Activated CD4-positive, alpha-beta T cell treated with anti-CD3 and anti-CD28 coated beads, Interleukin-2, amount 10 ng/mL, durations not matched to agents 24 days and 14 days (primary cell): ENCODE data around the gene CYB5R3. TPM values are rescaled to one million over a fixed set of nuclear protein-coding genes. Genes with fewer than 3 reads are reported as not detected.

Experiments used
- DNase-seq: peaks from one replicate; pipeline ENCODE4 v3.0.0; 2022
- H3K27ac Mint-ChIP-seq: one replicate; pipeline ENCODE4 v1.8.0; 2022; ENCODE audit warnings: mild to moderate bottlenecking, mixed read lengths
- H3K27me3 Mint-ChIP-seq: one replicate; pipeline ENCODE4 v1.8.0; 2022; ENCODE audit warnings: mixed read lengths
- H3K36me3 Mint-ChIP-seq: one replicate; pipeline ENCODE4 v1.8.0; 2022; ENCODE audit warnings: low read depth, mild to moderate bottlenecking, mixed read lengths
- H3K4me1 Mint-ChIP-seq: one replicate; pipeline ENCODE4 v1.8.0; 2021; ENCODE audit warnings: mixed read lengths
- H3K4me3 Mint-ChIP-seq: one replicate; pipeline ENCODE4 v1.8.0; 2022; ENCODE audit warnings: mild to moderate bottlenecking, moderate library complexity, mixed read lengths
- H3K9me3 Mint-ChIP-seq: one replicate; pipeline ENCODE4 v1.8.0; 2021; ENCODE audit warnings: mixed read lengths
- intact Hi-C: fragments of 100-400 bp; cut with micrococcal nuclease; formaldehyde crosslinking; loops from one replicate; pipeline ENCODE4 v1.15.1; 2023
- total RNA-seq: library from RNA; stranded (reverse); gene quantifications from 2 replicates; pipeline ENCODE4 v1.2.3, GENCODE V29; 2022

The CYB5R3 gene
- total RNA-seq, 1 donor from 2014 or later, result 77.0 TPM

DNA sequence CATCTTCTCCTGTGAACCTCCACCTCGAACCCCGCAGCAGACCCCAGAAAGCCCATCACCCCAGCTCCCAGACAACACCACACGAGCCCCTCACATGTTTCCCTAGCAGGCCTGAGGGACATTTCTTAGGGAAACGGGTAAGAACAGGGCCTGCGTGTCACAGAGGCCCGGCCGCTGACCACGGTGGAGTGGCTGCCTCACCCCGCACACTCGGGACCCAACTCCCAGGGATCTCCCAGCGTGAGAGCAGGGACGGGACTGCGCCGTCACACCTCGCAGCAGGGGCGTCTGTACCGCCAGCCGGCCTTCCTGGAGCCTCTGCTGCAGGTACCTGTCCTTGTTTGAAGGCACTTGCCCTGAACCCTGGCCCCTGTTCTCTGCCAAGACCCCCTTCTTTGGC is 19.0 kb downstream of the CYB5R3 start:
- H3K27ac Mint-ChIP-seq, result no peak overlapping the region
- no peak overlapping the region for H3K4me3 Mint-ChIP-seq
- H3K9me3 Mint-ChIP-seq, result no peaks in the 10 kb centered on the region
- no peak for DNase-seq
- peaks cover 26% of the 10 kb centered on the region for H3K36me3 Mint-ChIP-seq
- H3K27me3 Mint-ChIP-seq, result no peaks in the 10 kb centered on the region
- no peaks in the 10 kb centered on the region for H3K4me1 Mint-ChIP-seq
- intact Hi-C loops, result no loop called here

DNA sequence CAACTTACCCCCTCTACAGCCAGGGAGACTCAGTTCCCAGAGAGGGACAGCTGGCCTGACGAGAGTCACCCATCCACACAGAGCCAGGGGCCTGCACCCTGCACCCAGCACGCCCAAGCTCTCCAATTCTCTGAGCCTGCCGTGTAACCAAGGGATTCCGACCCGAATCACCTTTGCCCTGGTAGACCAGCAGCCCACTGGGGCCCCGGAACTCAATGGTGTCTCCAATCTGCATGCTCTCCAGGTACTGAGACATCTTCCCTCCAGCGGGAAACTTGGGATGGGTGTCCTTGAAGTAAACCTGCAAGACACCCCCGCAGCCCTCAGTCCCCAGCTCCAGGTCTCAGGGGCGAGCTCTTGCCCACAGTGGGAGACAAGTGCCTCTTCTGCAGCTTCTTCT is 21.2 kb downstream of the CYB5R3 start:
- Mint-ChIP-seq H3K27ac (no peak overlapping the region), H3K36me3 (peaks cover 24% of the 10 kb centered on the region), H3K9me3 (no peaks in the 10 kb centered on the region), H3K4me1 (no peaks in the 10 kb centered on the region), H3K27me3 (no peaks in the 10 kb centered on the region), H3K4me3 (no peak overlapping the region)
- no peak for DNase-seq
- intact Hi-C loops, result no loop called here

DNA sequence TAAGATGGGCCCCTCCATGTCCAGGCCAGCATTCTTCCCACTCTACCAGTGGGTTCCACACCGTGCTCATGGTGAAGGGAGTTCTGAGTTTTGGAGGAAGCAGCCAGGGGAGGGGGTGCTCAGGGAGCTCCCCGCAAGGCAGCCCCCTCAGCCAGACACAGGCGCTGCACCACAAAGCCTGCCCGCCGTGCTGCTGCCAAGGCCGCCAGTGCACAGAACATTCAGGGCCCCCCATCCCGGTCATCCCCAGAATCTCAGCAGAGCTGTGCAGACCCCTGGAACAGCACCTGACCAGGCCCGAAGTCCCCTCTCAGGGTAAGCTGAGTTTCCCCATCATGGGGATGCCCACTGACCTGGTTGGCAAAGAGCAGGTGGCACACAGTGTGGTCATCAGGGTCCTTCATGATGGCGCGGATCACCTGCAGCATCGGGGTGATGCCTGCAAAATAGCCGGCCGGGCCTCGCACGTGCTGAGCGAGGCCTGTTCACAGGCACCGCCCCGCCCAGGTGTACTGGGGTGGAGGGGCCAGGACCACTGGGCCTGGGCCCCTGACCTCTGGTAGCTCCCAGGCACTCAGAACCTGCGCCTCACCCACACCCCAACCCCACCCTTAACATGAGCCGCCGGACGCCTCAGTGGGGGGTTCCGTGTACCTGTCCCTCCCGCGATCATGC is 22.1 kb downstream of the CYB5R3 start:
- intact Hi-C loops, result no loop called here
- H3K27ac Mint-ChIP-seq, result no peak overlapping the region
- no peaks in the 10 kb centered on the region for H3K4me1 Mint-ChIP-seq
- peaks cover 19% of the 10 kb centered on the region for H3K36me3 Mint-ChIP-seq
- DNase-seq, result no peak
- H3K9me3 Mint-ChIP-seq, result no peaks in the 10 kb centered on the region
- H3K4me3 Mint-ChIP-seq, result no peak overlapping the region
- no peaks in the 10 kb centered on the region for H3K27me3 Mint-ChIP-seq

DNA sequence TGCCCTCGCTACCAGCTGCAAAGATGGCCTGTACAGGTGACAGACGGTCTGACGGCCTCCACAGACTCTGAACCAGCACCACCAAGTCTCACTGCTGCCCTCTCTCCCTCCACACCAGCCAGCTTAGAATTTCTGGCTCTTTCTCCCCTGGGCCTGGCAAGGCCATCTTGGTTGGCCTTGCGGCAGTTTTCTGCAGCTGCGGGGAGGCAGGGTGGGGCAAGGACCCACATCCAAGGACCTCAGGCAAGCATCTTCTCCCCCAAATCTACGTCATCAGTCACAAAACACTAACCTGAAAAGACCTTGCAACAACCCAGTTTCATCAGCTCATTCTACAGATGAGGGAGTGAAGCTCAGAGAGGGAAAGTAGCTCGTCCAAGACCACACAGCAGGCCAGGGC is 22.8 kb downstream of the CYB5R3 start:
- Mint-ChIP-seq H3K27ac (no peak overlapping the region), H3K9me3 (no peaks in the 10 kb centered on the region), H3K4me1 (peaks cover 2% of the 10 kb centered on the region), H3K4me3 (no peak overlapping the region), H3K27me3 (no peaks in the 10 kb centered on the region), H3K36me3 (peaks cover 20% of the 10 kb centered on the region)
- intact Hi-C loops, result no loop called here
- DNase-seq, result no peak

DNA sequence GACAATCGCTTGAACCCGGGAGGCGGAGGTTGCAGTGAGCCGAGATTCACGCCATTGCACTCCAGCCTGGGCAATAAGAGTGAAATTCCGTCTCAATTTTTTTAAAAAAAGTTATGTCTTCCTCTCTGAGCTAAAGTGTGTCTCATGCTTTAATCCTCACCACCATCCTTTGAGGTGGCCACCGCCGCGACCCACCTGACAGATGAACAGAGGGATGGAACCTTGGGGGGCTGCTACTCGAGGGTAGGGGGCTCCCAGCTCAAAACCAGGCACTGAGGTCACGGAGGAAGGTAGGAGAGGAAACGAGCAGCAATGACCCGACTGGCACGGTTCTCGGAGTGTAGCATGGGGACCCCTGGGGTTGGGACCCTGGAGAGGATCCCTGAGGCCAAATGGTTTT is 23.8 kb downstream of the CYB5R3 start:
- peaks cover 4% of the 10 kb centered on the region for H3K4me1 Mint-ChIP-seq
- peaks cover 21% of the 10 kb centered on the region for H3K36me3 Mint-ChIP-seq
- no peak overlapping the region for H3K4me3 Mint-ChIP-seq
- H3K27me3 Mint-ChIP-seq, result no peaks in the 10 kb centered on the region
- no peak overlapping the region for H3K27ac Mint-ChIP-seq
- H3K9me3 Mint-ChIP-seq, result no peaks in the 10 kb centered on the region
- intact Hi-C loops, result no loop called here
- no peak for DNase-seq

DNA sequence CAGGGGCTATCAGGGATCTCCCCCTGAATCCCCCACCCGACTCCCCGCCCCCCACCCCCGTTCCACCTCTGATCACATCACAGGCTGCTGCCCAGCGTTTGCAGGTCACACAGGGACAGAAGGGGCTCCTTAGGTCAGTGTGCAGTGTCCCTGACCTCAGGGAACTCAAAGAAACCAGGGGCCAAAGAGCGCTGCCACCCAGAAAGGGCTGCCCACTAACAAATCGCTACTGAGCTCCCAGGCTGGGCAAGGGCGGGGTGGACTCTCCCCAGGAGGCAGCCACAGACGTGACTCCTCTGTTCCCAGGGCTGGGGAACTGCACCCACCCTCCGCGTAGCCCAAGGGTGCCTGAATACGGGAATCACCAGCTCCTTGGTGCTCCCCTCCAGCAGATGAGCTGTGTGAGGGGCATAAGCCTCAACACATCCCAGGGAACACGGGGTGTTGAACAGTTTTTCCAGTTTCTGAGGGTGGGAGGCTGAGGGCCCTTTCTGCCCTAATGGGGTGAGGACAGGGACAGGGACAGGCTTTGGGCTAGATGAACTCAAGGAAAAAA is 24.6 kb downstream of the CYB5R3 start:
- Mint-ChIP-seq H3K4me1 (peaks cover 4% of the 10 kb centered on the region), H3K4me3 (no peak overlapping the region), H3K9me3 (no peaks in the 10 kb centered on the region), H3K27me3 (no peaks in the 10 kb centered on the region), H3K36me3 (peaks cover 21% of the 10 kb centered on the region), H3K27ac (no peak overlapping the region)
- intact Hi-C loops, result no loop called here
- DNase-seq, result no peak

DNA sequence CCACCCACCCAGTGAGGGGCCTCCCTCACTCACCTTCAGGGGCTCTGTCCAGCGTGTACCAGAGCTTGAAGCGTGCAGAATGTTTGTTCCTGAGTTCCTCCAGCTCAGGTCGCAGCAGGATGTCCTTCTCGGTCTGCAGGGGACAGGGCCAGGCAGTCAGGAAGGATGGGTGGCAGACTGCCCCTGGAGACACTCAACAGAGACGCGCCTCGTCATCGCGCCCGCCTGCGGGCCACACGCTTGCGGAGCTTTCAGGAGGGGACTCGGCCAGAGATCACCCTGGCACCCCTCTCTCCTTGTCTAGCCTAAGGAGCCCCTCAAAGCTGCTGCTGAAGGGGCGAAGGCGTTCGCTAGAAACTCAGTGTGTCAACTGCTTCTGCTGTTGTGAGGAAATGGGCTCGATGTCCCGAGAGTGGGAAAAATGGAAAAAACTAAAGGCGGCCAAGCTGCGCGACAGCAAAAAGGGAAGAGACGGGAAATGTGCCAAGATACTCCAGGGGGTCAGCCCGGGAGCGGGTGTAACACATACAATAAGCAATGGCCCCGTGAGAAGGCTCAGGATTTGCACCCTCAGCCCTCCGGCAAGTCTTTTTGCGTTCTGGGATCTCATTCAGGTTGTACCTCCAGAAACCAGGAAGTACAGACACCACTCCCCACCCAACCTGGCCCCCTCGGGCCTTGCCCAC is 25.3 kb downstream of the CYB5R3 start:
- H3K36me3 Mint-ChIP-seq, result peaks cover 24% of the 10 kb centered on the region
- intact Hi-C loops, result no loop called here
- H3K4me1 Mint-ChIP-seq, result peaks cover 4% of the 10 kb centered on the region
- no peak overlapping the region for H3K27ac Mint-ChIP-seq
- no peaks in the 10 kb centered on the region for H3K9me3 Mint-ChIP-seq
- no peaks in the 10 kb centered on the region for H3K27me3 Mint-ChIP-seq
- no peak for DNase-seq
- H3K4me3 Mint-ChIP-seq, result no peak overlapping the region

DNA sequence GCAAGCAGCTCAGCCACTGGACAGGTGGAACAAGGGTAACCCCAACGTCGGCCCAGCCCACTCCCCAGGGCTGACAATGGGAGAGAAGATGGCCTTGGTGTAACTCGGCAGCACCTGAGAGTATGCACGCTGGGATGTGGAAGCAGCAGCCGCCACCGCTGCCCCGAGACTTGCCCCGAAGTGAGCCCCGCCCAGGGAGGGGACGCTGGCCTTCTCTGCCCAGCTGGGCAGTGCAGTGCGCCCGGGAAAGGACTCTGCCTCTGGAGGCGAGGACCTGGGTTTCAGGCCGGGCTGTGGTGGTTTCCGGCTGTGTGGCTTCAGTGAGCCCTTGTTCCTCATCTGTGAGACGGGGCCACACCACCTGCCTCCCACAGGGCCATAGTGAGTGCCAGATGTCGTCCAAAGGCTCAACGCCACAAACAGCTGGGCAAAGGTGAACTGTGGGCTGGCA is 25.9 kb downstream of the CYB5R3 start:
- no peak for DNase-seq
- Mint-ChIP-seq H3K9me3 (no peaks in the 10 kb centered on the region), H3K4me1 (peaks cover 4% of the 10 kb centered on the region), H3K4me3 (no peak overlapping the region), H3K27me3 (no peaks in the 10 kb centered on the region), H3K36me3 (peaks cover 20% of the 10 kb centered on the region), H3K27ac (no peak overlapping the region)
- intact Hi-C loops, result no loop called here

DNA sequence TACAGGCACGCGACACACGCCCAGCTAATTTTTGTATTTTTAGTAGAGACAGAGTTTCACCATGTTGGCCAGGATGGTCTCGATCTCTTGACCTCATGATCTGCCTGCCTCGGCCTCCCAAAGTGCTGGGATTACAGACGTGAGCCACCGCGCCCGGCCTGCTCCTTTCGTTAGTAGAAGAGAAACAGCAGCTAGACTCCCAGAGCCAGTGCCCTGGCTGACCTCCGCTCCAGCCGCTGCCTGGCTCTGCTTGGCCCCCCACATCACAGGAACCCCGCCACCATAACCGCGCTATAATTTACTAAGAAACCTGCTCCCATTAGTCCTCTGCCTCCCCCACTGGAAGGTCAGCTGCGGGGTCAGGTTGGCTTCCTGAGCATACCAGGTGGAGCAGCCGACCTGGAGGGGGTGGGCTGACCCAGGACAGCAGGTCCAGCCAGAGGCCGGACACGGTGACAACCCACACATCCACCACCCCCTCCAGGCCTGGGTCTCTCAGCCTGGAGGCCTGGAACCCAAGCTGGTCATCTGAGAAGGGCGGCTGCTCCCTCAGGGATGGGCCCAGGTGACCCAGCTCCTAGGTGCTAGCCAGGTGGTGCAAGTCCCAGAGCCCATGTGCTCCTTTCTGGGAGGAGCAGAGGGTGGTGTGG is 27.0 kb downstream of the CYB5R3 start:
- peaks cover 10% of the 10 kb centered on the region for H3K4me1 Mint-ChIP-seq
- H3K4me3 Mint-ChIP-seq, result no peak overlapping the region
- peaks cover 17% of the 10 kb centered on the region for H3K36me3 Mint-ChIP-seq
- intact Hi-C loops, result no loop called here
- no peaks in the 10 kb centered on the region for H3K27me3 Mint-ChIP-seq
- H3K27ac Mint-ChIP-seq, result no peak overlapping the region
- H3K9me3 Mint-ChIP-seq, result no peaks in the 10 kb centered on the region
- no peak for DNase-seq

DNA sequence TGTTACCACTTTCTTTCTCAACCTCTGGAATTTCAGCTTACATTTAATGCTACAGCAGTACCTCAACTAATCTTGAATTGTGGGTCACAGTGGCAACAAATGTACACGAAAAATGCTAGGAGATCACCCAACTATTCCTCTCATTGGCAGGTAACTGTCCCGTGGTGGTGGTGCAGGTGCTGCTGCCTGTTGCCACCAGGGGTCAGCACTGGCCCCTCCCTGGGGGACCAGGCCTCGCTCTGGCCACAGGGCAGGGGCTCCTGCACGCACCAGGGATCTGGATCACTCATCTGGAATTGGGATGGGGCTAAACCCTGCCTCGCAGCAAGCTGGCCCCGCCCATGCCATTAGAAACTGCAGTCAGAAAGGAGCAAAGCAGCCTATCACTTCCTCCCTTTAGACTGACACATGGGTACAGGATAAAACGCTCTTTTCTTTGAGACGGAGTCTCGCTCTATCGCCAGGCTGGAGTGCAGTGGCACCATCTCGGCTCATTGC is 27.6 kb downstream of the CYB5R3 start:
- H3K36me3 Mint-ChIP-seq, result peaks cover 16% of the 10 kb centered on the region
- no peaks in the 10 kb centered on the region for H3K9me3 Mint-ChIP-seq
- intact Hi-C loops, result loop anchor here (1.0 kb wide), 1 partner anchor 469 kb away; no protein-coding TSS in a partner anchor
- H3K4me1 Mint-ChIP-seq, result peaks cover 10% of the 10 kb centered on the region
- no peak overlapping the region for H3K4me3 Mint-ChIP-seq
- H3K27ac Mint-ChIP-seq, result no peak overlapping the region
- no peaks in the 10 kb centered on the region for H3K27me3 Mint-ChIP-seq
- peak; percentile 88 for DNase-seq

DNA sequence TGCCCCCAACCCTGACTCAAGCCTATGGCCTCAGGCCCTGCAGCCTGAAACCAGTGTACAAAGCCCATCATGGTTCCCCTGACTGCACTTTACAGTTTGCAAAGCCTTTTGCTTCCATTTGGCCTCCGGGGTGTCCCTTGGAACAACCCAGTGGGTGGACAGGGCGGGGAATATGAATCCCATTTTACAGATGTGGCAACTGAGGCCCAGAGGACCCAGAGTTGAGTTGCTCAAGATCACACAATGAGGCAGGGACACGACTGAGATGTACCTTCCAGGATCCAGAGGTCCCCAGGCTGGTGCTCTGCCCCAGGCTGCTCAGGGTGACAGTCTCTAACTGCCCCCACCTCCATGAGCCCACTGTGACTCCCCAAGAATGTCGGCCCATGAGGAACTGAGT is 29.1 kb downstream of the CYB5R3 start:
- intact Hi-C loops, result no loop called here
- no peak for DNase-seq
- peaks cover 9% of the 10 kb centered on the region for H3K36me3 Mint-ChIP-seq
- no peak overlapping the region for H3K4me3 Mint-ChIP-seq
- no peak overlapping the region for H3K27ac Mint-ChIP-seq
- H3K4me1 Mint-ChIP-seq, result peaks cover 15% of the 10 kb centered on the region
- no peaks in the 10 kb centered on the region for H3K27me3 Mint-ChIP-seq
- H3K9me3 Mint-ChIP-seq, result no peaks in the 10 kb centered on the region

DNA sequence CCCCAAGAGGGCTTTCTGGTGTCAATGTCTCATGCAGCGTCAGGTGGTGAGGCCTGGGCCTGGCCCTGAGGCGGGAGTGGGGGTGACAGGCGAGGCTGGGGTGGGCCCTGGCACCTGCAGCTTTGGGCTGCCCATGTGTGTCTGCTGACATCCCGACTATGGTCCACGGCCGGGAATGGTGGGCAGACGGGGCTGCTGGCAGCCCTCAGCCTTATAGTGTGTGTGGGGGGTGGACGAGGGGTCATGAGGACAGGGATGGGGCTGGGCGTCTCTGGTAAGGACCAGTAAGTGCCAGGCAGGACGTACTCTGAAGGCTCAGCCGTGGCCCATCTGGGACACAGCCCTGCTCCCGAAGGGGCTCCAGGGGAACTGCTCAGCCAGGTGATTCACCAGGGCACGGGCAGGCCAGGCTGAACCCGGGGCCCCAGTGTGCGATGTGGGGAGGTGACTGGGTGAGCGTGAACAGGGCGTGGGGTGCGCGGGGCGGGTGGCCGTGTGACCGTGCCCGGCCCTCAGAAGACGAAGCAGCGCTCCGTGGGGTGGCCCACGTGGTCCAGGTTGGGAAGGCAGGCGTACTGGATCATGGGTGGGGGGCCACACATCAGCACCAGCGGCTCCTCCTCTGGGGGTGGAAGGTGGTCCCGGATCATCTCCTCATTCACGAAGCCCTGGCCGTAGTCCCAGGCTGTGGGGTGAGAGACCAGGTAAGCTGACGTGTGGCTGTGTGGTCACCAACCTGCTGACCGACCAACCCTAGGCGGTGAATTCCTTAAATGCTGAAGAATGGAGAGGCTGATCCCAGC is 29.7 kb downstream of the CYB5R3 start:
- no peak overlapping the region for H3K4me3 Mint-ChIP-seq
- H3K9me3 Mint-ChIP-seq, result no peaks in the 10 kb centered on the region
- peaks cover 9% of the 10 kb centered on the region for H3K36me3 Mint-ChIP-seq
- no peak for DNase-seq
- peaks cover 19% of the 10 kb centered on the region for H3K4me1 Mint-ChIP-seq
- H3K27ac Mint-ChIP-seq, result no peak overlapping the region
- intact Hi-C loops, result no loop called here
- no peaks in the 10 kb centered on the region for H3K27me3 Mint-ChIP-seq

DNA sequence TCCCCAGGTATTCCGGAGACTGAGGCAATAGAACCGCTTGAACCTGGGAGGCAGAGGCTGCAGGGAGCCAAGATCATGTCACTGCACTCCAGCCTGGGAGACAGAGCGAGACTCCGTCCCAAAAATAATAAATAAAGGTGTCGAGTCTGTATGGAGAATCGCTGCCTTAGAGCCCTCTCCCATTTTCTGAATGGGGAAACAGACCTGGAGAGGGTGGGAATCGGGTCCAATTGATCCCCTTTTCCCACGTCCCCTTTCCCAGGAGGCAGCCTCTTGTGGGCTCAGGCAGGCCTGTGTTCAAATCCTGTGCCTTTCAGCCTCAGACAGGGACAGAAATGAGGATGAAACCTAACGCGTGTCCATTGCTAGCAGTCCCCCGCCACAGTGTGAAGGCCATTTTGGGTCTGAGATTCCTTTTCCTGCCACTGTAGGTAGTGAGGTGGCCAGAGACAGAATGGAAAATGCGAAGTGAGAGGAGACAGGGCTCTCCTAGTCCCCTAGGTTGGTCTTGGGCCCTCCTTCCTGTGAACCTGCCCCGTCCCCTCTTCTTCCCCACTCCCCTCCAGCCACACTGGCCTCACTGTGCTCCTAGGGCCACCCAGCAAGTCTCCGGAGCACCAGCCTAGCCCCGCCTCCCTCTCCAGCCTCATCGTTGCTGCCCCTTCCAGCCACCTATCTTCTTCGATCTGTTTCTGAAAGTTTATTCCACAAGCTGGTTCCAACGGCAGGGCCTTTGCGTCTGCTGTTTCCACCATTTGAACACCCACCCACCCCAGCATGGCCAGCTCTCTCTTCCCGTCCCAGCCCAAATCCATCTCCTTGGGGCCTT is 31.8 kb downstream of the CYB5R3 start:
- no peaks in the 10 kb centered on the region for H3K27me3 Mint-ChIP-seq
- H3K36me3 Mint-ChIP-seq, result peaks cover 19% of the 10 kb centered on the region
- H3K27ac Mint-ChIP-seq, result peak overlapping the region; percentile 63
- H3K4me1 Mint-ChIP-seq, result peaks cover 29% of the 10 kb centered on the region
- intact Hi-C loops, result no loop called here
- peak; percentile 59 for DNase-seq
- no peaks in the 10 kb centered on the region for H3K9me3 Mint-ChIP-seq
- peak overlapping the region; percentile 17 for H3K4me3 Mint-ChIP-seq
